DOHH2 (cell line): ENCODE results near the gene KLHL2.

Experiments used
- EZH2phosphoT487 ChIP-seq: fragments of 200-600 bp; sonication (generic); IDR thresholded peaks from 2 replicates; pipeline ENCODE4 v1.6.1; 2017; ENCODE audit warnings: borderline replicate concordance, mild to moderate bottlenecking, antibody characterized with exemption, low read length, moderate library complexity, mixed read lengths
- TF ChIP-seq, protein P1 (sequence below): fragments of 200-600 bp; sonication (generic); IDR thresholded peaks from one replicate; pipeline ENCODE4 v1.5.1; 2014; ENCODE audit warnings: antibody characterized with exemption, mild to moderate bottlenecking, low read depth, low read length; ENCODE audit not compliant: poor library complexity, severe bottlenecking

DNA sequence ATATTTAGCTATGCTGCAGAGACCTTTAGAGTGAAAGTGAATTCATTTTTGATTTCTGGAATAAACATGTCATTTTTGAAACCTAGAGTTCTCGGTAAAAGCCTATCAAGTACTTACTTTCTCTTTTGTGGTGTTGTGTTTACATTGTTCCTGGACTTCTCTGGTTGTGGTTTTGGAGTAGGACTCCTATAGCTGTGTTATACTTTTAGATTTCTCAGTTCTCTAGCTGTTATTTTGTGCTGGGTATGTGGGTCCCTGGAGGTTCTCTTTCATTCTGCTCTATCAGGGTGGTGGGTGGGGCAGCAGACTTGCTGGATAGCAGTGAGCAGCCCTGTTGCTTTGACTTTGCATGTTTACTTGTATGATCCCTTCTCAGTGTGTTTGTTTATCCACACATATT is 94.5 kb downstream of the KLHL2 start:
- TF ChIP-seq, protein P1, sequence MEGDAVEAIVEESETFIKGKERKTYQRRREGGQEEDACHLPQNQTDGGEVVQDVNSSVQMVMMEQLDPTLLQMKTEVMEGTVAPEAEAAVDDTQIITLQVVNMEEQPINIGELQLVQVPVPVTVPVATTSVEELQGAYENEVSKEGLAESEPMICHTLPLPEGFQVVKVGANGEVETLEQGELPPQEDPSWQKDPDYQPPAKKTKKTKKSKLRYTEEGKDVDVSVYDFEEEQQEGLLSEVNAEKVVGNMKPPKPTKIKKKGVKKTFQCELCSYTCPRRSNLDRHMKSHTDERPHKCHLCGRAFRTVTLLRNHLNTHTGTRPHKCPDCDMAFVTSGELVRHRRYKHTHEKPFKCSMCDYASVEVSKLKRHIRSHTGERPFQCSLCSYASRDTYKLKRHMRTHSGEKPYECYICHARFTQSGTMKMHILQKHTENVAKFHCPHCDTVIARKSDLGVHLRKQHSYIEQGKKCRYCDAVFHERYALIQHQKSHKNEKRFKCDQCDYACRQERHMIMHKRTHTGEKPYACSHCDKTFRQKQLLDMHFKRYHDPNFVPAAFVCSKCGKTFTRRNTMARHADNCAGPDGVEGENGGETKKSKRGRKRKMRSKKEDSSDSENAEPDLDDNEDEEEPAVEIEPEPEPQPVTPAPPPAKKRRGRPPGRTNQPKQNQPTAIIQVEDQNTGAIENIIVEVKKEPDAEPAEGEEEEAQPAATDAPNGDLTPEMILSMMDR, result no peak
- TF ChIP-seq EZH2phosphoT487, result no peak
